ENCODE measurements around the gene PDHB. TPM values are rescaled to one million over a fixed set of nuclear protein-coding genes. Genes with fewer than 3 reads are reported as not detected.

The PDHB gene
- polyA plus RNA-seq, 1 experiment = 109 TPM

DNA sequence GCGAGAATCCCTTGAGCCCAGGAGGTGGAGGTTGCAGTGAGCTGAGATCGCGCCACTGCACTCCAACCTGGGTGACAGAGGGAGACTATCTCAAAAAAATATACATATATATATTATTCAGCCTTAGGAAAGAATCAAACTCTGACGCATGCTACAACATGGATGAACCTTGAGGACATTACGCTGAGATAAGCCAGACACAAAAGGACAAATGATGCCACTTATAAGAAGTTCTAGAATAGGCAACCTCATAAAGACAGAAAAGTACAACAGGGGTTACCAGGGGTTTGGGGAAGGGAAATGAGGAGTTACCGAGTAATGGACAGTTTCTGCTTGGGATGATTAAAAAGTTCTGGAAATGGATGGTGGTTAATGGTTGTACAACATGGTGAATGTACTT is 727 bp downstream of the PDHB start:
- CTCF ChIA-PET = interaction anchor here (1.1 kb wide), 1 partner anchor 101 kb away, joined by 4 read pairs; no protein-coding TSS in a partner anchor
- POLR2A ChIA-PET = interaction anchor here (0.6 to 1.2 kb wide), 4 partner anchors 8 to 126 kb away, joined by 3 to 11 read pairs (median 4); partner anchors contain the start of genes HTD2 and RPP14

DNA sequence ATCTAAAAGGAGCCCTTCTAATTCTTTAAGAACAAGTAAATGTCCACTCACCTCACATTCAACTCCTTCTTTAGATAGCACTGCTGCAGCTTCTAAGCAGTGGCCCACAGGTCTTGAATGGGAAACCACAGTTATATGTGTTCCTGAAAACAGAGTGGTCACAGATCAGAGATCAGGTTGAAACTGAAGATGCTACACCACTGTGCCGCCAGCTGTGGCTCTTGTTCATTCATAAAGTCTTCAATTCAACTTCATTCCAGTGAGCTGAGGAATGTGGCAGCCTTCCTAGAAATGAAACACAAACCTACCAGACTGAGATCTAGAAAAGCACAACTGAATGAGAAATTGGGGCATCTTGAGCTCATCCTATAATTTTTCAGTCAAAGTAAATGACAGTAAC is 4.0 kb downstream of the PDHB start:
- TF ChIP-seq, protein P1, sequence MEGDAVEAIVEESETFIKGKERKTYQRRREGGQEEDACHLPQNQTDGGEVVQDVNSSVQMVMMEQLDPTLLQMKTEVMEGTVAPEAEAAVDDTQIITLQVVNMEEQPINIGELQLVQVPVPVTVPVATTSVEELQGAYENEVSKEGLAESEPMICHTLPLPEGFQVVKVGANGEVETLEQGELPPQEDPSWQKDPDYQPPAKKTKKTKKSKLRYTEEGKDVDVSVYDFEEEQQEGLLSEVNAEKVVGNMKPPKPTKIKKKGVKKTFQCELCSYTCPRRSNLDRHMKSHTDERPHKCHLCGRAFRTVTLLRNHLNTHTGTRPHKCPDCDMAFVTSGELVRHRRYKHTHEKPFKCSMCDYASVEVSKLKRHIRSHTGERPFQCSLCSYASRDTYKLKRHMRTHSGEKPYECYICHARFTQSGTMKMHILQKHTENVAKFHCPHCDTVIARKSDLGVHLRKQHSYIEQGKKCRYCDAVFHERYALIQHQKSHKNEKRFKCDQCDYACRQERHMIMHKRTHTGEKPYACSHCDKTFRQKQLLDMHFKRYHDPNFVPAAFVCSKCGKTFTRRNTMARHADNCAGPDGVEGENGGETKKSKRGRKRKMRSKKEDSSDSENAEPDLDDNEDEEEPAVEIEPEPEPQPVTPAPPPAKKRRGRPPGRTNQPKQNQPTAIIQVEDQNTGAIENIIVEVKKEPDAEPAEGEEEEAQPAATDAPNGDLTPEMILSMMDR (IDR thresholded peaks at IDR 0.05; ENCODE audit: low read depth, low read length) = no peak
- POLR2A ChIA-PET = interaction anchor here (1.2 kb wide), 1 partner anchor 58 kb away, joined by 3 read pairs; no protein-coding TSS in a partner anchor
- H3K4me3 ChIP-seq (ENCODE audit: low read depth, low read length) = no peak overlapping the region
- H3K9me3 ChIP-seq (ENCODE audit: control insufficient read depth, insufficient read depth, low read length) = no peaks in the 10 kb centered on the region; the same call in 1 of the 2 replicates
- no peak overlapping the region for H3K27ac ChIP-seq (ENCODE audit: low read depth, low read length)
- H3K27me3 ChIP-seq (ENCODE audit: control insufficient read depth, insufficient read depth, low read length) = no peaks in the 10 kb centered on the region
- CTCF ChIA-PET = interaction anchor here (0.6 to 3.1 kb wide), 4 partner anchors 14 to 63 kb away, joined by 3 to 8 read pairs (median 4); partner anchors contain the start of gene KCTD6
- peak; percentile 20 for DNase-seq (ENCODE audit: low read depth, low spot score)

More for the DNA sequence above, 727 bp downstream of the PDHB start:
- TF ChIP-seq, protein P1 (IDR thresholded peaks at IDR 0.05; ENCODE audit: low read depth, low read length) = no peak
- Histone ChIP-seq H3K9me3 (ENCODE audit: control insufficient read depth, insufficient read depth, low read length) (no peaks in the 10 kb centered on the region; the same call in 1 of the 2 replicates), H3K27me3 (ENCODE audit: control insufficient read depth, insufficient read depth, low read length) (no peaks in the 10 kb centered on the region), H3K4me3 (ENCODE audit: low read depth, low read length) (peak overlapping the region; percentile 87), H3K27ac (ENCODE audit: low read depth, low read length) (no peak overlapping the region)
- no peak for DNase-seq (ENCODE audit: low read depth, low spot score)

DNA sequence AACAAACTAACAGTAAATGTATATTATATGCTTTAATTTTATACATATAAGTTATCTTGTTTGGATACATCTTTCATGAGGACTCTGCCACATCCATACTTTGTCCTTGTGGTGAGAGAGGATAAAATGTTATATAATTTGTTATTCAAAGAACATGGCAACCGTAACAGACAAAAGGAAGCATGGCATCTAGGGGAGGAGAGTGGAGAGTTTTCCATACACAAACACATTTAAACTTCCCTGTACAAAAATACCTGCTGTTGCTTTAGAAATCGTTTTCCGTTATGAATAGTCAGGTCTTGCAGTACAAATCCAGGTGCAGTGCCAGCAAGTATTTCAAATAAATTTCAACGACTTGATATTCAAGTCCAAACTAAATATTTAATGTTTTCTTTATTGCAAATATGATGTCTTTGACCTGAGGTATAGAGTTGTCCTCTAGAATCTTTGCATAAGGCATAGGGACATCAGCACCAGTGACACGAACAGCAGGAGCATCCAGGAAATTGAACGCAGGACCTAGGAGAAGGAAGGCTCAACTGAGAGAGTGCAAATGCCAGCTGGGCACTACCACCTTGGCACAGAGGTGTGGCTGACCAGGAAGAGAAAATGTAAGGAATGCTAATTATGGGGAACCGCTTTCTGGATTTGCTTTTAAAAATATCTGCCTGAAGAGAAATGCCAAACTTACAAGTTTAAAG is 5.8 kb downstream of the PDHB start:
- H3K27ac ChIP-seq (ENCODE audit: low read depth, low read length) = no peak overlapping the region
- H3K9me3 ChIP-seq (ENCODE audit: control insufficient read depth, insufficient read depth, low read length) = no peaks in the 10 kb centered on the region
- POLR2A ChIA-PET = no interaction called here
- CTCF ChIA-PET = interaction anchor here (3.1 kb wide), 1 partner anchor 13 kb away, joined by 8 read pairs; no protein-coding TSS in a partner anchor
- DNase-seq (ENCODE audit: low read depth, low spot score) = no peak
- no peak overlapping the region for H3K4me3 ChIP-seq (ENCODE audit: low read depth, low read length)
- H3K27me3 ChIP-seq (ENCODE audit: control insufficient read depth, insufficient read depth, low read length) = no peaks in the 10 kb centered on the region
- TF ChIP-seq, protein P1 (IDR thresholded peaks at IDR 0.05; ENCODE audit: low read depth, low read length) = no peak

DNA sequence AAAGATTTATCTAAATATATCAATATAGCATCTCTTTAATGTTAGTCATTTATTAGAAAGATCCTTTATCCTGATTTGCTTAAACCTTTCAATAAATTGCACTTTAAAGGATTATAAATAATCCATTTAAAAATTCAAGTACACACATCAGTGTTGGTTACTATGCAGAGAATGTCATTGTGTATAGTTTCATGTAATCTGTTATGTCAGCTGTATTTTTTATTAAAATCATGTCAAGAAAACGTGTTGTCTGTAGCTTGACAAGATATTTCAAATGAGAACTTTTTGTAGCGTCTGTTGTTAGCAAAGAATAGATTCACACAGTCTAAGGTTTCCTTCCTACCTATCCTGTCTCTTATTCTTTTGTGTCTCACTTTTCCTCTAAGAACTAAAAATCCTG is 7.8 kb downstream of the PDHB start:
- Histone ChIP-seq H3K4me3 (ENCODE audit: low read depth, low read length) (no peak overlapping the region), H3K27me3 (ENCODE audit: control insufficient read depth, insufficient read depth, low read length) (no peaks in the 10 kb centered on the region), H3K27ac (ENCODE audit: low read depth, low read length) (no peak overlapping the region), H3K9me3 (ENCODE audit: control insufficient read depth, insufficient read depth, low read length) (no peaks in the 10 kb centered on the region)
- ChIA-PET CTCF (interaction anchor here (0.5 to 2.2 kb wide), 4 partner anchors 11 to 119 kb away, joined by 4 to 11 read pairs (median 7); partner anchors contain the start of genes HTD2 and RPP14), POLR2A (interaction anchor here (0.6 to 1.2 kb wide), 2 partner anchors 7 to 856 kb away, joined by 3 to 4 read pairs; no protein-coding TSS in a partner anchor)
- no peak for DNase-seq (ENCODE audit: low read depth, low spot score)
- TF ChIP-seq, protein P1 (IDR thresholded peaks at IDR 0.05; ENCODE audit: low read depth, low read length) = no peak

DNA sequence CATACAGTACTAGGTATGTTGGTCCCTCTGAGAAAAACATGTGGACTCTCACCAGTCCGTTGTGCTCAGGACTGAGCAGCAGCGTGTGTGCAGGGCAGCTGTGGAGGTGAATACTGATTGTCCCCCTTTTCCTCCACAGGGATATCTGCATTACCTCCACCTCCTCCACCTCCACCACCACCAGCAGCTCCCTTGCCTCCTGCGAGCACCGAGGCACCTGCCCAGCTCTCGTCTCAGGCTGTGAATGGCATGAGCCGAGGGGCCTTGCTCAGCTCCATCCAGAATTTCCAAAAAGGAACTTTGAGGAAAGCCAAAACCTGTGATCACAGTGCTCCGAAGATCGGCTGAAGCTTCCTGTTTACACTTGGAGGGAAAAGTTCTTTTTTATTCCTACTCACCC is 9.0 kb downstream of the PDHB start:
- DNase-seq (ENCODE audit: low read depth, low spot score) = no peak
- no peak overlapping the region for H3K27ac ChIP-seq (ENCODE audit: low read depth, low read length)
- no peaks in the 10 kb centered on the region for H3K9me3 ChIP-seq (ENCODE audit: control insufficient read depth, insufficient read depth, low read length)
- CTCF ChIA-PET = interaction anchor here (0.9 to 2.2 kb wide), 4 partner anchors 10 to 143 kb away, joined by 3 to 11 read pairs (median 7); partner anchors contain the start of genes HTD2 and RPP14
- H3K4me3 ChIP-seq (ENCODE audit: low read depth, low read length) = no peak overlapping the region
- POLR2A ChIA-PET = interaction anchor here (1.2 kb wide), 1 partner anchor 8 kb away, joined by 3 read pairs; no protein-coding TSS in a partner anchor
- TF ChIP-seq, protein P1 (IDR thresholded peaks at IDR 0.05; ENCODE audit: low read depth, low read length) = no peak
- H3K27me3 ChIP-seq (ENCODE audit: control insufficient read depth, insufficient read depth, low read length) = no peaks in the 10 kb centered on the region

All from AG04450 (cell line).